ENCODE data around the gene FCHSD1.
A peak's percentile ranks its signal among the peaks of the same experiment; 100 is the strongest.
"Not testable (repeated sequence)": the region's sequence is repeated elsewhere in the genome, so short reads cannot be mapped to it uniquely, and the experiment has no call there.

FCHSD1 gene

GRCh38 chr5:141611289-141611688 lies 39.9 kb downstream of the FCHSD1 start:
- ChIA-PET POLR2A (no interaction called here), CTCF (no interaction called here)
- Histone ChIP-seq H3K9me3 (ENCODE audit: control extremely low read depth in 1 of 5, control insufficient read depth in 4 of 5, insufficient read depth in 2 of 5, low read depth in 1 of 5, low read length in 4 of 5) (no peaks in the 10 kb centered on the region), H3K36me3 (ENCODE audit: control insufficient read depth in 4 of 4, insufficient read depth in 4 of 4, low read length in 3 of 4) (peaks cover 0 to 35% (median 1%) of the 10 kb centered on the region in 4 experiments), H3K27me3 (replicated peaks in 2 of 5; ENCODE audit: control insufficient read depth in 4 of 5, insufficient read depth in 5 of 5, low read length in 4 of 5) (no peaks in the 10 kb centered on the region), H3K4me3 (ENCODE audit: control insufficient read depth in 1 of 7, extremely low read depth in 1 of 7, insufficient read depth in 4 of 7, low read depth in 2 of 7, low read length in 6 of 7) (no peak overlapping the region), H3K4me1 (ENCODE audit: control extremely low read depth in 1 of 4, control insufficient read depth in 4 of 4, insufficient read depth in 4 of 4, low read length in 3 of 4) (peaks cover 32 to 58% (median 46%) of the 10 kb centered on the region in 4 experiments), H3K27ac (ENCODE audit: insufficient read depth in 1 of 2, low read depth in 1 of 2, low read length in 2 of 2, poor library complexity in 1 of 2, severe bottlenecking in 2 of 2) (no peak overlapping the region)
- 100% methylated on average over 1 of the region's 3 CpGs for WGBS (ENCODE audit: insufficient coverage)
- no peak for DNase-seq

- peaks cover 0 to 28% (median 1%) of the 10 kb centered on the region in 4 experiments for H3K36me3 ChIP-seq (ENCODE audit: control insufficient read depth in 4 of 4, insufficient read depth in 4 of 4, low read length in 3 of 4)
- POLR2A ChIA-PET; DNase-seq; H3K9me3 ChIP-seq (ENCODE audit: control extremely low read depth in 1 of 5, control insufficient read depth in 4 of 5, insufficient read depth in 2 of 5, low read depth in 1 of 5, low read length in 4 of 5); H3K27me3 ChIP-seq (replicated peaks in 2 of 5; ENCODE audit: control insufficient read depth in 4 of 5, insufficient read depth in 5 of 5, low read length in 4 of 5); H3K27ac ChIP-seq (ENCODE audit: insufficient read depth in 1 of 2, low read depth in 1 of 2, low read length in 2 of 2, poor library complexity in 1 of 2, severe bottlenecking in 2 of 2); H3K4me3 ChIP-seq (ENCODE audit: control insufficient read depth in 1 of 7, extremely low read depth in 1 of 7, insufficient read depth in 4 of 7, low read depth in 2 of 7, low read length in 6 of 7): not testable (repeated sequence)
- peaks cover 35 to 57% (median 47%) of the 10 kb centered on the region in 4 experiments for H3K4me1 ChIP-seq (ENCODE audit: control extremely low read depth in 1 of 4, control insufficient read depth in 4 of 4, insufficient read depth in 4 of 4, low read length in 3 of 4)
- WGBS (ENCODE audit: insufficient coverage): 100% methylated on average over 5 of the region's 7 CpGs
- CTCF ChIA-PET: interaction anchor here (0.7 to 5.3 kb wide), 4 partner anchors 8 to 595 kb away, joined by 3 to 60 read pairs (median 4); partner anchors contain the start of gene DIAPH1
These were observed 41.3 kb downstream of the FCHSD1 start for GRCh38 chr5:141609921-141610320.

GRCh38 chr5:141609044-141609443 lies 42.2 kb downstream of the FCHSD1 start:
- Histone ChIP-seq H3K9me3 (ENCODE audit: control extremely low read depth in 1 of 5, control insufficient read depth in 4 of 5, insufficient read depth in 2 of 5, low read depth in 1 of 5, low read length in 4 of 5) (peaks cover 0 to 7% (median 4%) of the 10 kb centered on the region in 5 experiments), H3K4me3 (ENCODE audit: control insufficient read depth in 1 of 7, extremely low read depth in 1 of 7, insufficient read depth in 4 of 7, low read depth in 2 of 7, low read length in 6 of 7) (peak overlapping the region in 1 of 7 experiments; percentile 6), H3K4me1 (ENCODE audit: control extremely low read depth in 1 of 4, control insufficient read depth in 4 of 4, insufficient read depth in 4 of 4, low read length in 3 of 4) (peaks cover 39 to 60% (median 49%) of the 10 kb centered on the region in 4 experiments), H3K27ac (ENCODE audit: insufficient read depth in 1 of 2, low read depth in 1 of 2, low read length in 2 of 2, poor library complexity in 1 of 2, severe bottlenecking in 2 of 2) (peak overlapping the region in 1 of 2 experiments; percentile 15), H3K27me3 (replicated peaks in 2 of 5; ENCODE audit: control insufficient read depth in 4 of 5, insufficient read depth in 5 of 5, low read length in 4 of 5) (no peaks in the 10 kb centered on the region), H3K36me3 (ENCODE audit: control insufficient read depth in 4 of 4, insufficient read depth in 4 of 4, low read length in 3 of 4) (peaks cover 0 to 26% (median 4%) of the 10 kb centered on the region in 4 experiments)
- no peak for DNase-seq
- CTCF ChIA-PET: interaction anchor here (0.6 to 5.3 kb wide), 4 partner anchors 9 to 45 kb away, joined by 3 to 60 read pairs (median 16); partner anchors contain the start of gene DIAPH1
- WGBS (ENCODE audit: insufficient coverage): no CpG with 5 or more reads among the region's 3 CpGs
- POLR2A ChIA-PET: interaction anchor here (0.8 kb wide), 1 partner anchor 10 kb away, joined by 3 read pairs; the partner anchor contains the start of gene DIAPH1

- WGBS (ENCODE audit: insufficient coverage): no CpG with 5 or more reads among the region's 1 CpG
- Histone ChIP-seq H3K36me3 (ENCODE audit: control insufficient read depth in 4 of 4, insufficient read depth in 4 of 4, low read length in 3 of 4) (peaks cover 0 to 31% (median 5%) of the 10 kb centered on the region in 4 experiments), H3K9me3 (ENCODE audit: control extremely low read depth in 1 of 5, control insufficient read depth in 4 of 5, insufficient read depth in 2 of 5, low read depth in 1 of 5, low read length in 4 of 5) (peaks cover 0 to 11% (median 8%) of the 10 kb centered on the region in 5 experiments), H3K27ac (ENCODE audit: insufficient read depth in 1 of 2, low read depth in 1 of 2, low read length in 2 of 2, poor library complexity in 1 of 2, severe bottlenecking in 2 of 2) (peak overlapping the region; percentile 26 to 74), H3K4me1 (ENCODE audit: control extremely low read depth in 1 of 4, control insufficient read depth in 4 of 4, insufficient read depth in 4 of 4, low read length in 3 of 4) (peaks cover 40 to 61% (median 49%) of the 10 kb centered on the region in 4 experiments), H3K4me3 (ENCODE audit: control insufficient read depth in 1 of 7, extremely low read depth in 1 of 7, insufficient read depth in 4 of 7, low read depth in 2 of 7, low read length in 6 of 7) (peak overlapping the region in 1 of 7 experiments; percentile 2), H3K27me3 (replicated peaks in 2 of 5; ENCODE audit: control insufficient read depth in 4 of 5, insufficient read depth in 5 of 5, low read length in 4 of 5) (no peaks in the 10 kb centered on the region)
- ChIA-PET POLR2A (interaction anchor here (0.8 kb wide), 1 partner anchor 10 kb away, joined by 3 read pairs; the partner anchor contains the start of gene DIAPH1), CTCF (interaction anchor here (0.6 to 5.3 kb wide), 5 partner anchors 9 to 45 kb away, joined by 3 to 60 read pairs (median 3); partner anchors contain the start of gene DIAPH1)
- no peak for DNase-seq
These were observed 42.7 kb downstream of the FCHSD1 start for GRCh38 chr5:141608557-141608956.

GRCh38 chr5:141608046-141608445 lies 43.2 kb downstream of the FCHSD1 start:
- 86% methylated on average over 2 of the region's 2 CpGs for WGBS (ENCODE audit: insufficient coverage)
- Histone ChIP-seq H3K27me3 (replicated peaks in 2 of 5; ENCODE audit: control insufficient read depth in 4 of 5, insufficient read depth in 5 of 5, low read length in 4 of 5) (no peaks in the 10 kb centered on the region), H3K27ac (ENCODE audit: insufficient read depth in 1 of 2, low read depth in 1 of 2, low read length in 2 of 2, poor library complexity in 1 of 2, severe bottlenecking in 2 of 2) (peak overlapping the region; percentile 26 to 74), H3K4me1 (ENCODE audit: control extremely low read depth in 1 of 4, control insufficient read depth in 4 of 4, insufficient read depth in 4 of 4, low read length in 3 of 4) (peaks cover 36 to 61% (median 47%) of the 10 kb centered on the region in 4 experiments), H3K9me3 (ENCODE audit: control extremely low read depth in 1 of 5, control insufficient read depth in 4 of 5, insufficient read depth in 2 of 5, low read depth in 1 of 5, low read length in 4 of 5) (peaks cover 0 to 13% (median 8%) of the 10 kb centered on the region in 5 experiments), H3K36me3 (ENCODE audit: control insufficient read depth in 4 of 4, insufficient read depth in 4 of 4, low read length in 3 of 4) (peaks cover 0 to 36% (median 5%) of the 10 kb centered on the region in 4 experiments), H3K4me3 (ENCODE audit: control insufficient read depth in 1 of 7, extremely low read depth in 1 of 7, insufficient read depth in 4 of 7, low read depth in 2 of 7, low read length in 6 of 7) (peak overlapping the region in 1 of 7 experiments; percentile 1)
- CTCF ChIA-PET: interaction anchor here (0.8 to 5.3 kb wide), 7 partner anchors 10 to 354 kb away, joined by 3 to 60 read pairs (median 4); partner anchors contain the start of genes DIAPH1, HDAC3 and RELL2
- POLR2A ChIA-PET: interaction anchor here (0.9 kb wide), 1 partner anchor 10 kb away, joined by 4 read pairs; no protein-coding TSS in a partner anchor
- DNase-seq: no peak

- peak overlapping the region in 1 of 2 experiments; percentile 74 for H3K27ac ChIP-seq (ENCODE audit: insufficient read depth in 1 of 2, low read depth in 1 of 2, low read length in 2 of 2, poor library complexity in 1 of 2, severe bottlenecking in 2 of 2)
- H3K4me3 ChIP-seq (ENCODE audit: control insufficient read depth in 1 of 7, extremely low read depth in 1 of 7, insufficient read depth in 4 of 7, low read depth in 2 of 7, low read length in 6 of 7): peak overlapping the region in 4 of 7 experiments; percentile 33 to 56 (median 46)
- no peaks in the 10 kb centered on the region for H3K27me3 ChIP-seq (replicated peaks in 2 of 5; ENCODE audit: control insufficient read depth in 4 of 5, insufficient read depth in 5 of 5, low read length in 4 of 5)
- ChIA-PET POLR2A (interaction anchor here (1.0 to 1.3 kb wide), 2 partner anchors 9 to 12 kb away, joined by 5 to 8 read pairs; no protein-coding TSS in a partner anchor), CTCF (interaction anchor here (0.6 to 5.3 kb wide), 5 partner anchors 9 to 39 kb away, joined by 3 to 60 read pairs (median 5); partner anchors contain the start of gene DIAPH1)
- WGBS (ENCODE audit: insufficient coverage): 0% methylated on average over 5 of the region's 6 CpGs
- peaks cover 32 to 63% (median 45%) of the 10 kb centered on the region in 4 experiments for H3K4me1 ChIP-seq (ENCODE audit: control extremely low read depth in 1 of 4, control insufficient read depth in 4 of 4, insufficient read depth in 4 of 4, low read length in 3 of 4)
- H3K9me3 ChIP-seq (ENCODE audit: control extremely low read depth in 1 of 5, control insufficient read depth in 4 of 5, insufficient read depth in 2 of 5, low read depth in 1 of 5, low read length in 4 of 5): peaks cover 0 to 17% (median 8%) of the 10 kb centered on the region in 5 experiments
- peaks cover 0 to 32% (median 4%) of the 10 kb centered on the region in 4 experiments for H3K36me3 ChIP-seq (ENCODE audit: control insufficient read depth in 4 of 4, insufficient read depth in 4 of 4, low read length in 3 of 4)
- DNase-seq: peak; percentile 97 to 100 (median 99)
These were observed 45.5 kb downstream of the FCHSD1 start for GRCh38 chr5:141605523-141606277.
